Activated CD4-positive, alpha-beta T cell treated with anti-CD3 and anti-CD28 coated beads, Interleukin-2, amount 10 ng/mL, durations not matched to agents 24 days and 14 days (primary cell): ENCODE results near the gene ATXN7. TPM values are rescaled to one million over a fixed set of nuclear protein-coding genes. Genes with fewer than 3 reads are reported as not detected.

Source experiments
- DNase-seq: peaks from one replicate; pipeline ENCODE4 v3.0.0; 2022
- H3K27ac Mint-ChIP-seq: one replicate; pipeline ENCODE4 v1.8.0; 2022; ENCODE audit warnings: mild to moderate bottlenecking, mixed read lengths
- H3K27me3 Mint-ChIP-seq: one replicate; pipeline ENCODE4 v1.8.0; 2022; ENCODE audit warnings: mixed read lengths
- H3K36me3 Mint-ChIP-seq: one replicate; pipeline ENCODE4 v1.8.0; 2022; ENCODE audit warnings: low read depth, mild to moderate bottlenecking, mixed read lengths
- H3K4me1 Mint-ChIP-seq: one replicate; pipeline ENCODE4 v1.8.0; 2021; ENCODE audit warnings: mixed read lengths
- H3K4me3 Mint-ChIP-seq: one replicate; pipeline ENCODE4 v1.8.0; 2022; ENCODE audit warnings: mild to moderate bottlenecking, moderate library complexity, mixed read lengths
- H3K9me3 Mint-ChIP-seq: one replicate; pipeline ENCODE4 v1.8.0; 2021; ENCODE audit warnings: mixed read lengths
- intact Hi-C: fragments of 100-400 bp; cut with micrococcal nuclease; formaldehyde crosslinking; loops from one replicate; pipeline ENCODE4 v1.15.1; 2023
- total RNA-seq: library from RNA; stranded (reverse); gene quantifications from 2 replicates; pipeline ENCODE4 v1.2.3, GENCODE V29; 2022

Gene ATXN7
- total RNA-seq, 1 donor from 2014 or later, result 37.8 TPM

DNA sequence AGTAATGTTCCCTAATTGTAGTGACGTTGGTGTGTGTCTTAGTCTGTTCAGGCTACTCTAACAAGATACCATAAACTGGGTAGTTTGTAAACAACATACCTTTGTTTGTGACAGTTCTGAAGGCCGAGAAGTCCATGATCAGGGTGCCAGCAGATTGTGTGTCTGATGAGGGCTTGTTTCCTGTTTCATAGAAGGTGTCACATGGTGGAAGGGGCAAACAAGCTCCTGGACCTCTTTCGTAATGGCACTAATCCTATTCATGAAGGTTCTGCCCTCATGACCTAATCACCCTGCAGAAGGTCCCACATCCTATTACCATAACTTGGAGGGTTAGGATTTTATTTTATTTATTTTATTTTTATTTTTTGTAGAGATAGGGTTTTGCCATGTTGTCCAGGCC, 11.1 kb downstream of the ATXN7 start:
- no peak for DNase-seq
- Mint-ChIP-seq H3K9me3 (no peaks in the 10 kb centered on the region), H3K27ac (no peak overlapping the region), H3K36me3 (peaks cover 5% of the 10 kb centered on the region), H3K27me3 (no peaks in the 10 kb centered on the region), H3K4me1 (peaks cover 40% of the 10 kb centered on the region), H3K4me3 (no peak overlapping the region)
- intact Hi-C loops, result no loop called here

GRCh38 chr3:63875510-63875909, 11.8 kb downstream of the ATXN7 start:
- H3K27me3 Mint-ChIP-seq, result no peaks in the 10 kb centered on the region
- no peak for DNase-seq
- peaks cover 40% of the 10 kb centered on the region for H3K4me1 Mint-ChIP-seq
- no peak overlapping the region for H3K27ac Mint-ChIP-seq
- intact Hi-C loops, result no loop called here
- no peaks in the 10 kb centered on the region for H3K9me3 Mint-ChIP-seq
- peaks cover 5% of the 10 kb centered on the region for H3K36me3 Mint-ChIP-seq
- H3K4me3 Mint-ChIP-seq, result no peak overlapping the region

DNA sequence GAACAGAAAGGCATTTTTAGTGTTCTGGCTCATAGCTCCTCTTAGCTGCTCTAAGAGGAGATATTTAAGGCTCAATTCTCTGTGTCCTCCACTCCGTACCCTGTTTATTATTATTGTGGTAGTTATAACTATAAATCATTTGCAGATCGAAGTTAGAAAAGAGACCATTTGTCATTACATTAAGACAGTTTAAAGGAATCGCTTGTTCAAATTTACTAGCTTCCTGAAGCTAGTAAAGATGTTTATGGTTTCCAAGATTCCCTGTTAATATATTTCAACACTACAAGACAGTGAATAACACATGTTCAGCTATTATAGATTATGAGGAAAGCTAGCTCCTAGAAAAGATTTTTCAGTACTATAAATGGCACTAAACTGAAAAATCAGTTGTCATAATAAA, 12.6 kb downstream of the ATXN7 start:
- Mint-ChIP-seq H3K36me3 (peaks cover 2% of the 10 kb centered on the region), H3K27ac (no peak overlapping the region), H3K4me3 (no peak overlapping the region), H3K4me1 (peaks cover 39% of the 10 kb centered on the region), H3K9me3 (no peaks in the 10 kb centered on the region), H3K27me3 (no peaks in the 10 kb centered on the region)
- intact Hi-C loops, result no loop called here
- no peak for DNase-seq

GRCh38 chr3:63877737-63878393, 14.2 kb downstream of the ATXN7 start:
- no peaks in the 10 kb centered on the region for H3K9me3 Mint-ChIP-seq
- intact Hi-C loops, result loop anchor here (2.0 kb wide), 1 partner anchor 13 kb away; no protein-coding TSS in a partner anchor
- H3K27me3 Mint-ChIP-seq, result no peaks in the 10 kb centered on the region

GRCh38 chr3:63878394-63879060, 14.9 kb downstream of the ATXN7 start:
- DNase-seq, result no peak
- Mint-ChIP-seq H3K36me3 (peaks cover 2% of the 10 kb centered on the region), H3K27ac (peak overlapping the region; percentile 16), H3K9me3 (no peaks in the 10 kb centered on the region), H3K4me3 (no peak overlapping the region), H3K27me3 (no peaks in the 10 kb centered on the region), H3K4me1 (peaks cover 35% of the 10 kb centered on the region)
- intact Hi-C loops, result loop anchor here (2.0 kb wide), 1 partner anchor 14 kb away; no protein-coding TSS in a partner anchor

More at GRCh38 chr3:63877737-63878393, 14.2 kb downstream of the ATXN7 start:
- no peak for DNase-seq
- peaks cover 35% of the 10 kb centered on the region for H3K4me1 Mint-ChIP-seq
- peak overlapping the region; percentile 16 for H3K27ac Mint-ChIP-seq
- H3K36me3 Mint-ChIP-seq, result peaks cover 2% of the 10 kb centered on the region
- H3K4me3 Mint-ChIP-seq, result no peak overlapping the region

- Mint-ChIP-seq H3K9me3 (no peaks in the 10 kb centered on the region), H3K27me3 (no peaks in the 10 kb centered on the region), H3K4me1 (peaks cover 32% of the 10 kb centered on the region), H3K36me3 (peaks cover 6% of the 10 kb centered on the region), H3K27ac (no peak overlapping the region), H3K4me3 (no peak overlapping the region)
- no peak for DNase-seq
- intact Hi-C loops, result no loop called here
Observed at GRCh38 chr3:63880653-63881052, 17.0 kb downstream of the ATXN7 start.

DNA sequence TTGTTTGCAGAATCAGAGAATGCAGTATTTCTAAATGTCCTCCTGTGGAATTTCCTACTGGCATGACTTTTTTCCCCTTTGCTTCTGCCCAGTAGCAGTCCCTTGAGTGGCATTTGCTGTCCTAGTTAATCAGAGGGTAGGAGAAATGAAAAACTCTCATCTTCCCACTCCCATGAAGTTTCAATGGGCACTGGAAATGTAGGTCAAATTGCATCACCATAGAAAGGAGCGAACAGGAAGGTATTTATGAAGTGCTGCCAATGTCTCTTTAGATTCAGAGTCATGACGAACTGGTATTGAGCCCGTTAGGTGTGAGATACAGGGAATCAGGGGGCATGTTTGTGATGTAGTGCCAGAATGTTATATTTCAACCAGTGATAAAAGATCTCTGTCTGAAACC, 23.2 kb downstream of the ATXN7 start:
- no peak for DNase-seq
- Mint-ChIP-seq H3K27me3 (no peaks in the 10 kb centered on the region), H3K36me3 (peaks cover 10% of the 10 kb centered on the region), H3K4me1 (peaks cover 12% of the 10 kb centered on the region), H3K4me3 (no peak overlapping the region), H3K9me3 (no peaks in the 10 kb centered on the region), H3K27ac (no peak overlapping the region)
- intact Hi-C loops, result no loop called here

GRCh38 chr3:63891518-63891917, 27.9 kb downstream of the ATXN7 start:
- Mint-ChIP-seq H3K4me1 (peaks cover 23% of the 10 kb centered on the region), H3K4me3 (no peak overlapping the region)
- intact Hi-C loops, result no loop called here

GRCh38 chr3:63892773-63893352, 29.2 kb downstream of the ATXN7 start:
- Mint-ChIP-seq H3K27me3 (no peaks in the 10 kb centered on the region), H3K4me1 (peaks cover 27% of the 10 kb centered on the region), H3K4me3 (no peak overlapping the region), H3K27ac (no peak overlapping the region), H3K9me3 (no peaks in the 10 kb centered on the region), H3K36me3 (peaks cover 8% of the 10 kb centered on the region)
- DNase-seq, result no peak
- intact Hi-C loops, result no loop called here

More at GRCh38 chr3:63891518-63891917, 27.9 kb downstream of the ATXN7 start:
- Mint-ChIP-seq H3K27ac (no peak overlapping the region), H3K27me3 (no peaks in the 10 kb centered on the region), H3K9me3 (no peaks in the 10 kb centered on the region), H3K36me3 (peaks cover 8% of the 10 kb centered on the region)
- no peak for DNase-seq

- H3K27ac Mint-ChIP-seq, result peak overlapping the region; percentile 78
- H3K9me3 Mint-ChIP-seq, result peaks cover 4% of the 10 kb centered on the region
- peak overlapping the region; percentile 13 for H3K4me3 Mint-ChIP-seq
- no peaks in the 10 kb centered on the region for H3K27me3 Mint-ChIP-seq
- peaks cover 25% of the 10 kb centered on the region for H3K36me3 Mint-ChIP-seq
- H3K4me1 Mint-ChIP-seq, result peaks cover 39% of the 10 kb centered on the region
- DNase-seq, result no peak
- intact Hi-C loops, result loop anchor here (5.0 kb wide), 1 partner anchor 33 kb away; the partner anchor contains the start of genes ATXN7 and THOC7
Observed at GRCh38 chr3:63895422-63896189, 31.9 kb downstream of the ATXN7 start.

GRCh38 chr3:63896332-63897030, 32.8 kb downstream of the ATXN7 start:
- H3K27ac Mint-ChIP-seq, result peak overlapping the region; percentile 1
- H3K9me3 Mint-ChIP-seq, result peaks cover 9% of the 10 kb centered on the region
- H3K36me3 Mint-ChIP-seq, result peaks cover 29% of the 10 kb centered on the region

DNA sequence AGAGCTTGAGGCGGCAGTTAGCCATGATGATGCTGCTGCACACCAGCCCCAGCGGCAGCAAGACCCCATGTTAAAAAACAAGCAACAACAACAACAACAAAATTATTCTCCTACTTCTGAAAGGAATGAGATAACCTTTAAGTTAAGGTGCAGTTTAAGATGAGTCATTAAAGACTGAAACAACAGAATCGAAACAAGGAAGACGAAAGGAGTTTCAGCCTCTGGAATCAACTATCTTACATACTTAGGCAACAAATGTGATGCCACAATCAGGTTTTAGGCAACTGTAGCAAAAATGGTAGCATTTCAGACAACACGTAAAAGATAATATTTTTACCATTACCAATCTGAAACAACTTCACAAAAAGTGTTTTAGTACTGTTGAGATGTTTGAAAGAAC, 36.3 kb downstream of the ATXN7 start:
- peaks cover 11% of the 10 kb centered on the region for H3K9me3 Mint-ChIP-seq
- no peaks in the 10 kb centered on the region for H3K27me3 Mint-ChIP-seq
- peak overlapping the region; percentile 45 for H3K27ac Mint-ChIP-seq
- intact Hi-C loops, result loop anchor here (1.0 kb wide), 1 partner anchor 11 kb away; no protein-coding TSS in a partner anchor
- peaks cover 40% of the 10 kb centered on the region for H3K4me1 Mint-ChIP-seq
- no peak for DNase-seq
- H3K4me3 Mint-ChIP-seq, result peak overlapping the region; percentile 6
- peaks cover 34% of the 10 kb centered on the region for H3K36me3 Mint-ChIP-seq

More at GRCh38 chr3:63896332-63897030, 32.8 kb downstream of the ATXN7 start:
- DNase-seq, result no peak
- no peak overlapping the region for H3K4me3 Mint-ChIP-seq
- peaks cover 42% of the 10 kb centered on the region for H3K4me1 Mint-ChIP-seq
- no peaks in the 10 kb centered on the region for H3K27me3 Mint-ChIP-seq
- intact Hi-C loops, result loop anchor here (5.0 kb wide), 1 partner anchor 34 kb away; the partner anchor contains the start of genes ATXN7 and THOC7

DNA sequence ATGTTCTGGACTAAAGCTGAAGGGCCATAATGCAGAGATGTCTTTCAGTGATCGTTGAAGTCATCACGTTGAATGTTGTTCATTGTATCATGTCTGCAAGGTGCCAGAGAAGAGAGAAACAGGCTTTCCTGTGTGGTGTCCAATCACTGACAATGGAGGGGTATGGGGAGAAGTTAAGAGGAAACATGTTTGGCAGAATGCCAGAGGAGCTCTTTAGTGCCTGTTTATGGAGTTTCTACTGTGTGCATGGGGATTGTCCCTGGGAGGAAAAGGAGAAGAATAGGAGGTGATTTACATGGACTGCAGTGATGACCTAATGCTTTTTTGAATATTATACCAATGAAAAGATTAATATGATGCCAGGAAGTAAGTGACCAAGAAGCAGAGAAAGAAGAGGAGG, 36.8 kb downstream of the ATXN7 start:
- H3K4me1 Mint-ChIP-seq, result peaks cover 37% of the 10 kb centered on the region
- H3K27ac Mint-ChIP-seq, result peak overlapping the region; percentile 45
- H3K36me3 Mint-ChIP-seq, result peaks cover 34% of the 10 kb centered on the region
- DNase-seq, result no peak
- H3K4me3 Mint-ChIP-seq, result peak overlapping the region; percentile 6
- intact Hi-C loops, result loop anchor here (1.0 kb wide), 1 partner anchor 11 kb away; no protein-coding TSS in a partner anchor
- H3K9me3 Mint-ChIP-seq, result peaks cover 11% of the 10 kb centered on the region
- H3K27me3 Mint-ChIP-seq, result no peaks in the 10 kb centered on the region
